ENCODE data around the gene NFILZ.

Gene NFILZ

GRCh38 chr19:8642561-8642960 lies 12.1 kb downstream of the NFILZ start:
- DNase-seq: no peak

- DNase-seq: no peak
Measured at GRCh38 chr19:8643860-8644653, 13.6 kb downstream of the NFILZ start.

- no peak for DNase-seq
Measured at GRCh38 chr19:8648240-8648639, 17.8 kb downstream of the NFILZ start.

- DNase-seq: peak; percentile 74
Measured at GRCh38 chr19:8654591-8655339, 24.3 kb downstream of the NFILZ start.

GRCh38 chr19:8655340-8655709 lies 24.9 kb downstream of the NFILZ start:
- DNase-seq: peak; percentile 54

- DNase-seq: no peak
Measured at GRCh38 chr19:8657869-8658268, 27.4 kb downstream of the NFILZ start.

- no peak for DNase-seq
Measured at GRCh38 chr19:8659905-8660304, 29.5 kb downstream of the NFILZ start.

- no peak for DNase-seq
Measured at GRCh38 chr19:8662263-8662662, 31.8 kb downstream of the NFILZ start.

GRCh38 chr19:8663920-8664670 lies 33.7 kb downstream of the NFILZ start:
- DNase-seq: peak; percentile 34

- DNase-seq: no peak
Measured at GRCh38 chr19:8664671-8665057, 34.2 kb downstream of the NFILZ start.

- DNase-seq: no peak
Measured at GRCh38 chr19:8665468-8666213, 35.2 kb downstream of the NFILZ start.

- no peak for DNase-seq
Measured at GRCh38 chr19:8666814-8667405, 36.5 kb downstream of the NFILZ start.

- DNase-seq: no peak
Measured at GRCh38 chr19:8673276-8673891, 43.0 kb downstream of the NFILZ start.

GRCh38 chr19:8675066-8675465 lies 44.6 kb downstream of the NFILZ start:
- DNase-seq: no peak

- no peak for DNase-seq
Measured at GRCh38 chr19:8678244-8678807, 47.9 kb downstream of the NFILZ start.

Measured in activated T-cell treated with anti-CD3 and anti-CD28 coated beads, Interleukin-2, amount 50 U/mL, for 1 hour (primary cell).